GM12891 (cell line): Measurements from ENCODE around the gene RECK.

ENCODE experiments used
- POLR2A ChIP-seq: IDR thresholded peaks from 2 replicates; pipeline ENCODE4 v1.6.1; 2011; ENCODE audit warnings: low read depth, low read length, control low read depth
- TAF1 ChIP-seq: IDR thresholded peaks from 2 replicates; pipeline ENCODE4 v1.6.1; 2011; ENCODE audit warnings: low read depth, low read length, control low read depth

DNA sequence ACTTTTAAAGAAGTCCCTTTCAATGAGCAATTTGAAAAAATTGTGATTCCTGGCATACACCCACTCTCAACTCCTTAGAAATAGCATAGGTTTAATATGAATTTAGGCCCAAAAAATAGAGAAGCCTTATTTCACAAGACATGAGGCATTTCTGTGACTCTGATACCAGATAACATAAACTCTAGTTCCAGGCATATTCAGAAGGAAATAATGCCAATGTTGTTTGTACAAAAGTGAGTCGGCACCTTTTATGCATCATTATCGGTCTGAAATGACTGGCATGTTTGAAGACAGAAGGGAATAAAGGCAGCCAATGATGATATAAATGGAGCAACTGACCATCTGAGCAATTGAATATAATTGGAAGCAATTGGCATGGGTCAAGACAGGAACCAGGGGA is 19.4 kb upstream of the RECK start:
- no peak for TF ChIP-seq TAF1
- no peak for TF ChIP-seq POLR2A
